ENCODE data around the gene EIF2B1. TPM values are rescaled to one million over a fixed set of nuclear protein-coding genes. Genes with fewer than 3 reads are reported as not detected.

Gene EIF2B1
- total and polyA plus RNA-seq, 9 of the 15 experiments (the other 6 are each of a cell fraction or from before 2014, with no cell fraction given) = 35.7 to 195 (median 67.8) TPM

GRCh38 chr12:123633379-123634141, at the start of gene EIF2B1, which contains the start of gene GTF2H3 (continued):
- TF ChIP-seq BRF2 (IDR thresholded peaks at IDR 0.05; ENCODE audit: borderline replicate concordance, insufficient read depth, insufficient read length) = no peak
- no peak for TF ChIP-seq RFX1 (IDR thresholded peaks at IDR 0.05)
- TF ChIP-seq HBP1 (CRISPR knock-in tag; IDR thresholded peaks at IDR 0.05) = no peak; the same call in 1 of the 2 replicates
- TF ChIP-seq CREBBP (IDR thresholded peaks at IDR 0.05; ENCODE audit: low read depth, low read length) = no peak
- peak; percentile 34 for TF ChIP-seq NCOR1 (IDR thresholded peaks at IDR 0.05)
- no peak for TF ChIP-seq CEBPZ (IDR thresholded peaks at IDR 0.05; ENCODE audit: borderline replicate concordance, low read depth, low read length)
- no peak for TF ChIP-seq NFXL1 (CRISPR knock-in tag; IDR thresholded peaks at IDR 0.05)
- TF ChIP-seq SIRT6 (IDR thresholded peaks at IDR 0.05; ENCODE audit: low read depth, low read length) = no peak
- TF ChIP-seq ZNF23 (CRISPR knock-in tag; IDR thresholded peaks at IDR 0.05) = no peak
- TF ChIP-seq SP1 (CRISPR knock-in tag; IDR thresholded peaks at IDR 0.05) = peak; percentile 93
- TF ChIP-seq MITF (IDR thresholded peaks at IDR 0.05) = peak; percentile 89
- TF ChIP-seq ELF1 (tag; IDR thresholded peaks at IDR 0.05) = peak; percentile 99
- TF ChIP-seq THRA (IDR thresholded peaks at IDR 0.05) = no peak
- TF ChIP-seq ZNF584 (CRISPR knock-in tag; IDR thresholded peaks at IDR 0.05; ENCODE audit: low read depth) = no peak
- no peak for TF ChIP-seq ZNF445 (CRISPR knock-in tag; IDR thresholded peaks at IDR 0.05; ENCODE audit: low read depth)
- peak; percentile 65 for TF ChIP-seq GATAD2B (IDR thresholded peaks at IDR 0.05; ENCODE audit: borderline replicate concordance)
